Chondrocyte (in vitro differentiated cells): ENCODE data around the gene CLDN4. TPM values are rescaled to one million over a fixed set of nuclear protein-coding genes. Genes with fewer than 3 reads are reported as not detected.
"Not testable (repeated sequence)": the region's sequence is repeated elsewhere in the genome, so short reads cannot be mapped to it uniquely, and the experiment has no call there.

Experiments used
- DNase-seq: peaks from one replicate; pipeline ENCODE4 v3.0.0; 2021; ENCODE audit warnings: mixed read lengths, low spot score
- H3K27ac Mint-ChIP-seq: one replicate; pipeline ENCODE4 v1.8.0; 2021; ENCODE audit warnings: mild to moderate bottlenecking, moderate library complexity, mixed read lengths; ENCODE audit not compliant: unreplicated experiment
- H3K27me3 Mint-ChIP-seq: 2 replicates; pipeline ENCODE4 v1.8.0; 2021; ENCODE audit warnings: low read depth, mixed read lengths
- H3K36me3 Mint-ChIP-seq: 2 replicates; pipeline ENCODE4 v1.8.0; 2021; ENCODE audit warnings: low read depth, mixed read lengths
- H3K4me1 Mint-ChIP-seq: 2 replicates; pipeline ENCODE4 v1.8.0; 2021; ENCODE audit warnings: low read depth, mild to moderate bottlenecking, mixed read lengths
- H3K4me3 Mint-ChIP-seq: one replicate; pipeline ENCODE4 v1.8.0; 2021; ENCODE audit warnings: mild to moderate bottlenecking, moderate library complexity, mixed read lengths; ENCODE audit not compliant: unreplicated experiment
- H3K9me3 Mint-ChIP-seq: 2 replicates; pipeline ENCODE4 v1.8.0; 2021; ENCODE audit warnings: low read depth, mixed read lengths
- total RNA-seq: library from RNA; stranded (reverse); gene quantifications from 3 replicates; pipeline ENCODE4 v1.2.1, GENCODE V29; 2021
- TF ChIP-seq, protein P1 (sequence below): fragments of 200-600 bp; sonication (generic); IDR thresholded peaks from 2 replicates; pipeline ENCODE4 v1.5.0; 2021; ENCODE audit warnings: antibody characterized with exemption, mild to moderate bottlenecking, moderate library complexity

The CLDN4 gene
- total RNA-seq, 1 donor from 2014 or later: 0.35 TPM

DNA sequence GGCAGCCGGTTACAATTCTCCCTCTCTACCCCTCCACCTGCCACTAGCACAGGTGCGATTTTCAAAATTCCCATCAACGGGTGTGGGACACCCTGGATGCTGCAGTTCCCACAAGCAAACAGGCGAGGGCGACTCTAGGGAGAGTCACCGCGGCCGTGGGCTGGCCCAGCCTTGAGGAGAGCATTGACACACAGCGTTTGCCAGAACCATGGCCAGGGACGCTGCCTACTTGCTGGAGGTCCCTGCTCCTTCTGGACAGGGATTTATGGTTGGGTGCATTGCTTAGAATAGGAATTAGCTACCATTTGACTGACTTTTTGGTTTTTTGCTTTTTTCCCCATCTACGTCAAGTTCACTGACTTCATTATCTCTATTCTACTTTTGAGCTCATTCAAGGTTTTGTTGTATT is 19.0 kb upstream of the CLDN4 start:
- Mint-ChIP-seq H3K36me3 (no peaks in the 10 kb centered on the region), H3K27me3 (peaks cover 1% of the 10 kb centered on the region), H3K4me3 (no peak overlapping the region), H3K4me1 (no peaks in the 10 kb centered on the region), H3K27ac (no peak overlapping the region), H3K9me3 (peaks cover 7% of the 10 kb centered on the region)
- TF ChIP-seq, protein P1, sequence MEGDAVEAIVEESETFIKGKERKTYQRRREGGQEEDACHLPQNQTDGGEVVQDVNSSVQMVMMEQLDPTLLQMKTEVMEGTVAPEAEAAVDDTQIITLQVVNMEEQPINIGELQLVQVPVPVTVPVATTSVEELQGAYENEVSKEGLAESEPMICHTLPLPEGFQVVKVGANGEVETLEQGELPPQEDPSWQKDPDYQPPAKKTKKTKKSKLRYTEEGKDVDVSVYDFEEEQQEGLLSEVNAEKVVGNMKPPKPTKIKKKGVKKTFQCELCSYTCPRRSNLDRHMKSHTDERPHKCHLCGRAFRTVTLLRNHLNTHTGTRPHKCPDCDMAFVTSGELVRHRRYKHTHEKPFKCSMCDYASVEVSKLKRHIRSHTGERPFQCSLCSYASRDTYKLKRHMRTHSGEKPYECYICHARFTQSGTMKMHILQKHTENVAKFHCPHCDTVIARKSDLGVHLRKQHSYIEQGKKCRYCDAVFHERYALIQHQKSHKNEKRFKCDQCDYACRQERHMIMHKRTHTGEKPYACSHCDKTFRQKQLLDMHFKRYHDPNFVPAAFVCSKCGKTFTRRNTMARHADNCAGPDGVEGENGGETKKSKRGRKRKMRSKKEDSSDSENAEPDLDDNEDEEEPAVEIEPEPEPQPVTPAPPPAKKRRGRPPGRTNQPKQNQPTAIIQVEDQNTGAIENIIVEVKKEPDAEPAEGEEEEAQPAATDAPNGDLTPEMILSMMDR: peak; percentile 81
- DNase-seq: peak; percentile 81

DNA sequence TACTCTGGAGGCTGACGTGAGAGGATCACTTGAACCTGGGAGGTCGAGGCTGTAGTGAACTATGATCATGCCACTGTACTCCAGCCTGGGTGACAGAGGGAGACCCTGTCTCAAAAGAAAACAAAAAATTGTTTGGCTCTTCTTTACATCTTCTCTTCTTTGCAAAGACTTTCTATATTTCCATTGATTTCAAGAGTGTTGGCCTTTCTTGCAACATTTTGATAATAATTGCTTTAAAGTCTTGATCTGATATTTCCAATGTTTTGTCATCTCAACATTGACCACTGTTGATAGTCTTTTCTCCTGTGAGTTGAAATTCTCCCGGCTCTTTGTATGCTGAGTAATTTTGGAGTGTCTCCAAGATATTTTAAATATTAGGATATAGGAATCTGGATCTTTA is 17.8 kb upstream of the CLDN4 start:
- TF ChIP-seq, protein P1: no peak
- Mint-ChIP-seq H3K4me3 (no peak overlapping the region), H3K9me3 (peaks cover 7% of the 10 kb centered on the region), H3K4me1 (no peaks in the 10 kb centered on the region), H3K27me3 (peaks cover 1% of the 10 kb centered on the region), H3K36me3 (no peaks in the 10 kb centered on the region), H3K27ac (no peak overlapping the region)
- no peak for DNase-seq

DNA sequence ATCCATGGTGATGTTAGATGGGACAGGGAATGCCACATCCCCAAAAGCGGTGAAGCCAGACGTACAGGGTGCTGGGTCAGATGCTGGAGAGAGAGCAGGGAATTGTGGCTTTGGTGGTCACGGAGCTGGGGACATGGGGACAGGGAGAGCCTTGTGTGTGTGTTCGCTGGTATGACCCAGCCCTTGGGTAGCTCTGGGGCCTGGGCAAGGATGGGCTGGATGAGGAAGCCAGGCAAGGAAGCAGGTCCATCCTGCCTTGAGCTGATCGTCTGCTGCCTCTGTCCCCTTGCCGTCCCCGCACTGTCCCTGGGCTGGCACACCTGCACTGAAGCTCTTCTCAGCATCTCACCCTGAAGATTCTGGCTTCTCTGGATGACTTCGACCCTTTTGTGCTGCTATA is 15.4 kb upstream of the CLDN4 start:
- Mint-ChIP-seq H3K9me3 (peaks cover 7% of the 10 kb centered on the region), H3K4me3 (no peak overlapping the region), H3K27ac (no peak overlapping the region), H3K36me3 (no peaks in the 10 kb centered on the region), H3K27me3 (peaks cover 1% of the 10 kb centered on the region), H3K4me1 (no peaks in the 10 kb centered on the region)
- DNase-seq: peak; percentile 46
- TF ChIP-seq, protein P1: no peak

DNA sequence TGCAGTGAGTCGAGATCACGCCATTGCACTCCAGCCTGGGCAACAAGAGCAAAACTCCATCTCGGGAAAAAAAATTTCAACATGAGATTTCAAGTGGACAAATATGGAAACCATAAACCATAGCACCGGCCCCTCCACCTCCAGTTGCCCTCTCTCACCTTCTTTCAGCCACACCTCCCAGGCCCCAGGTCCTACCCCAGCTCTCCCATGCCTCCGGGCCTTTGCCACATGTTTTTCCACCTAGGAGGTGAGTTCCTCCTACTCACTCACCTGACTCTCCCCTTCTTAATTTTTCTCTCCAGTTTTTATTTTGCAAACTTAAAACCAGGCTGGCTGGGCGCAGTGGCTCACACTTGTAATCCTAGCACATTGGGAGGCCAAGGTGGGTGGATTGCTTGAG is 13.7 kb upstream of the CLDN4 start:
- TF ChIP-seq, protein P1: no peak
- H3K27ac Mint-ChIP-seq: no peak overlapping the region
- no peaks in the 10 kb centered on the region for H3K36me3 Mint-ChIP-seq
- H3K27me3 Mint-ChIP-seq: no peaks in the 10 kb centered on the region
- H3K4me3 Mint-ChIP-seq: no peak overlapping the region
- peak; percentile 57 for DNase-seq
- peaks cover 7% of the 10 kb centered on the region for H3K9me3 Mint-ChIP-seq
- peaks cover 3% of the 10 kb centered on the region for H3K4me1 Mint-ChIP-seq

DNA sequence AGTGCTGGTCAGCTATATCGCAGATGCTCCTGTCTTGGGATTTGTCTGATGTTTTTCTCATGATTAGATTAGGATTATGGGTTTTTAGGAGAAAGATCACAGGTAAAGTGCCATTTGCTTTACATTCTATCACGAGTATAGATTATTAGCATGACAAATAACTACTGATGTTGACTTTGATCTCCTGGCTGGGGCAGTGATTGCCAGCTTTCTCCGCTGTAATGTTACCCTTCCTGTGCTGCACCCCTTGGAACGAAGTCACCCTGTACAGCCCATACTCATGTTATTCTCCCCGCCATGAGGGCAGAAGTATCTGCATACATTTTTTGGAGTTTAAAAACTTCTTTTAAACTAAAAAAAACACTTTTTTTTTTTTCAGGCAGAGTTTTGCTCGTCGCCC is 10.8 kb upstream of the CLDN4 start:
- Mint-ChIP-seq H3K27me3 (no peaks in the 10 kb centered on the region), H3K36me3 (no peaks in the 10 kb centered on the region), H3K4me1 (peaks cover 15% of the 10 kb centered on the region), H3K9me3 (no peaks in the 10 kb centered on the region), H3K27ac (no peak overlapping the region), H3K4me3 (no peak overlapping the region)
- DNase-seq: peak; percentile 5
- TF ChIP-seq, protein P1: no peak

DNA sequence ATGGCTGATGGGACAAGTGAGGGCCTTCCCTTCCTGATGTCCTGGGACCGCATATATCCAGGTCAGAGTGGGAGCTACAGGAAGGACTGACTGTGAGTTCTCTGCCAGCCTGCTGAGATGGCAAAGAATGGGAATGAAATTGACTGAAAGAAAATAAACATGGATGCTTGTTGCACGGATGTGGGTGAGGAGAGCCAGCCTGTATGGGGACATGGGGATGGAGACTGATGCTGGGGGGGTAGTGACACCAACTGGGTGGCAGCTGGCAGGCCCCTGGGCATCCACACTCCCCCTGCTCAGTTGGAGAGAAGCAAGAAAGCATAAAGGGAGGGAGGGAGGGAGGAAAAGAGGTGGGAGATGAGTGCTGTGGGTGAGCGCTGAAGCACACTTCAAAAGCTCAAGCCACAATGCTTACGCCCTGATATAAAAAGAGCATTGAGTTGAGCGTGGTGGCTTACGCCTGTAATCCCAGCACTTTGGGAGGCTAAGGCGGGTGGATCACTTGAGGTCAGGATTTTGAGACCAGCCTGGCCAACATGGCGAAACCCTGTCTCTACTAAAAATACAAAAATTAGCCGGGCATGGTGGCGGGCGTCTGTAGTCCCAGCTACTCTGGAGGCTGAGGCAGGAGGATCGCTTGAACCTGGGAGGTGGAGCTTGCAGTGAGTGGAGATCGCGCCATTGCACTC is 9.1 kb upstream of the CLDN4 start:
- H3K4me3 Mint-ChIP-seq, H3K36me3 Mint-ChIP-seq, H3K9me3 Mint-ChIP-seq, H3K27me3 Mint-ChIP-seq, H3K27ac Mint-ChIP-seq: not testable (repeated sequence)
- peak; percentile 59 for DNase-seq
- peaks cover 15% of the 10 kb centered on the region for H3K4me1 Mint-ChIP-seq
